Myocyte (in vitro differentiated cells): Measurements from ENCODE around the gene MEGF11. TPM values are rescaled to one million over a fixed set of nuclear protein-coding genes. Genes with fewer than 3 reads are reported as not detected.

Source experiments
- DNase-seq: peaks from one replicate; pipeline ENCODE4 v3.0.0-alpha.2; 2012; ENCODE audit warnings: low read depth
- polyA plus RNA-seq: library from polyadenylated mRNA; unstranded; fragments of >200 nt; gene quantifications from one replicate; pipeline ENCODE4 v1.2.1, GENCODE V29; 2012; ENCODE audit warnings: missing spikeins
- total RNA-seq: library from RNA; depleted of rRNA; stranded (reverse); fragments of >200 nt; gene quantifications from 2 replicates; pipeline ENCODE4 v1.2.3, GENCODE V29; 2014

Gene MEGF11
- total RNA-seq = not detected in 2 replicates
- polyA plus RNA-seq = 0.45 TPM

- peak; percentile 16 for DNase-seq
These were observed at the start of gene MEGF11 for GRCh38 chr15:66253418-66254088. TSS of gene MEGF11 (minus strand) at chr15:66253750. CDS start at chr15:66128403, 125,347 bp downstream.

GRCh38 chr15:66302489-66303278 lies 49.1 kb upstream of the MEGF11 start:
- DNase-seq = no peak

- peak; percentile 58 for DNase-seq
These were observed 45.3 kb upstream of the MEGF11 start for GRCh38 chr15:66298803-66299251.

GRCh38 chr15:66296186-66296585 lies 42.6 kb upstream of the MEGF11 start:
- no peak for DNase-seq

GRCh38 chr15:66294932-66295235 lies 41.3 kb upstream of the MEGF11 start:
- DNase-seq = peak; percentile 9

- peak; percentile 31 for DNase-seq
These were observed 40.8 kb upstream of the MEGF11 start for GRCh38 chr15:66294157-66294931.

- DNase-seq = peak; percentile 69
These were observed 40.0 kb upstream of the MEGF11 start, which contains the start of gene DIS3L for GRCh38 chr15:66293419-66294156. TSS of gene DIS3L (plus strand) at chr15:66293568. CDS start at chr15:66293597, 29 bp downstream.

- no peak for DNase-seq
These were observed 39.2 kb upstream of the MEGF11 start for GRCh38 chr15:66292571-66293418.

GRCh38 chr15:66291816-66292570 lies 38.4 kb upstream of the MEGF11 start:
- DNase-seq = no peak

- no peak for DNase-seq
These were observed 37.0 kb upstream of the MEGF11 start for GRCh38 chr15:66290518-66290917.

- no peak for DNase-seq
These were observed 36.5 kb upstream of the MEGF11 start for GRCh38 chr15:66290007-66290406.

- DNase-seq = no peak
These were observed 35.1 kb upstream of the MEGF11 start for GRCh38 chr15:66288551-66289185.

GRCh38 chr15:66288093-66288492 lies 34.5 kb upstream of the MEGF11 start:
- no peak for DNase-seq

- peak; percentile 64 for DNase-seq
These were observed 34.0 kb upstream of the MEGF11 start for GRCh38 chr15:66287461-66288057.

GRCh38 chr15:66285533-66286280 lies 32.2 kb upstream of the MEGF11 start:
- DNase-seq = no peak

- no peak for DNase-seq
These were observed 30.7 kb upstream of the MEGF11 start for GRCh38 chr15:66284271-66284670.

GRCh38 chr15:66278671-66279070 lies 25.1 kb upstream of the MEGF11 start:
- no peak for DNase-seq

- DNase-seq = no peak
These were observed 24.5 kb upstream of the MEGF11 start for GRCh38 chr15:66278056-66278455.
